NK-92 (cell line): ENCODE data around the gene DCLK3.

Experiments
- DNase-seq: peaks from one replicate; lab custom pipeline; 2025; ENCODE audit not compliant: unreplicated experiment; lab: John Stamatoyannopoulos, UW

The DCLK3 gene

DNA sequence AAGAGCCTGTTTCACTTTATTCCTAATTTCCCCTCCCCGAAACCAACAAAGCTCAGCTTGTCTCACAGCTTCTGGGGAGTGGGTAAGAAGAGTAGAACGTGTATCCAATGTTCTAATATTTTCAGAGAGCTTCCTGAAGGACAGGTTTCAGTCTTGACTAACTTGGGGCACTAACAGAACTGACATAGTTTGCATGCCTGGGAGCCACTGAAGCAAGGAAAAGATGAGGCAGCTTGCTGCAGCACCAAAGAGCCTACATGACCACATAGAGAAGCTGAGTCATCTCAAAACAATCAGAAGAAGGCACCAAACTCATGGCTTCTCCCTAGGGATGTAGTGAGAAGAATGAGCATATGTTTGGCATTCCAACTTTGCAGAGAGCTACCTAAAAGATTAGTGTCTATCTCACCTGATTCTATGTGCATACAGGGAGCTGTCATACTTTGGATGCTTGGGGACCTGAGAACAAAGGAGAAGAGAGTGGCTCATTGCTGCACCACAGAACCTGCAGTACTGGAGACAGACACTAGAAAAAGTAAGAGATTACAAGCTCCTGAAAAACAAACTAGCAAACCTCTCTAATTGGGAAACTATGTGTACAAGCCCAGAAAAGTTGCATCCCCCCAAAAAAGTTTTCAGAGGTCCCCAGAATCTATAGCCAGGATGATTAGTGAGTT, 86.9 kb downstream of the DCLK3 start:
- no peak for DNase-seq

DNA sequence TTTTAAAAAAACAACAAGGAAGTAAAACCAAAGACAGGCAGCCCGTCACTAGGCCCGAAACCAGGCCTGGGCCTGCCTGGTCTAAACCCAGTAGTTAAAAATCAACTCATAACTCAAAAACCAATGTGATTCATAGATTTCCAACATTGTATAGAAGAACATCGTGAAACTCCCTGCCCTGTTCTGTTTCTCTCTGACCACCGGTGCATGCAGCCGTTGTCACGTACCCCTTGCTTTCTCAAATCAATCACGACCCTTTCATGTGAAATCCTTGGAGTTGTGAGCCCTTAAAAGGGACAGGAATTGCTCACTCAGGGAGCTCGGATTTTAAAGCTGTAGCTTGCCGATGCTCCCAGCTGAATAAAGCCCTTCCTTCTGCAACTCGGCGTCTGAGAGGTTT, 89.5 kb downstream of the DCLK3 start:
- DNase-seq: no peak

DNA sequence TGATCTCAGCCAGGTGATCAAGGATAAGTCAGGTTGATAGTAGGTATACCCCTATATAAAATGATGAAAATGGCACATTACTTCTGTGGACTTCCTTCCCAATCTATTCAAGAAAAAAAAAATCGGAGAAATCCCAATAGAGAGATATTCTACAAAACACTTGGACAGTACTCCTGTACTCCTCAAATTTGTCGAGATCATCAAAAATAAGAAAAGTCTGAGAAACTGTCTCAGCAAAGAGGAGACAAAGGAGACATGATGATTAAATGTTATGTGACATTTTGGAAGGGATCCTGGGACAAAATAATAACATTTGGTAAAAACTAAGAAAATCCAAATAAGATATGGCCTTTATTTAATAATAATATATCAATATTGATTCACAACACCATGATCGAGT, 94.6 kb downstream of the DCLK3 start:
- DNase-seq: no peak

DNA sequence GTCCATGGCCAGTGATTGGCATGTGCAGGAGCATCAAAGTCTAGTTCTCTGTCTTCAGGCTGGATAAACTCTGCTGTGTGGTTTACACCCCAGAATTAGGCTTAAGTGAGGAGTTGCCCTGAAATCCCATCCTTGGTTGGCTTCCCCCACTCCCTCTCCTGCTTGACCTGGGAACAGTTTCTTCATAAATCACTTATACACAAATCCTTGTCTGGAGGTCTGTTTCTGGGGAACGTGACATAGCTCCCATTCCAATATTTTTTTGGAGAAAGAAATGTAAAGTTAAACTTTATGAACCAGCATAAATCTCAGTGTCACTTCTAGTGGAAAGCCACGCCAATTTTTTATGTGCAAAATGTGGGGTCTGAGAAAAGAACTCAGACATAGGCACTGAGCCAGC, 98.2 kb downstream of the DCLK3 start:
- no peak for DNase-seq

DNA sequence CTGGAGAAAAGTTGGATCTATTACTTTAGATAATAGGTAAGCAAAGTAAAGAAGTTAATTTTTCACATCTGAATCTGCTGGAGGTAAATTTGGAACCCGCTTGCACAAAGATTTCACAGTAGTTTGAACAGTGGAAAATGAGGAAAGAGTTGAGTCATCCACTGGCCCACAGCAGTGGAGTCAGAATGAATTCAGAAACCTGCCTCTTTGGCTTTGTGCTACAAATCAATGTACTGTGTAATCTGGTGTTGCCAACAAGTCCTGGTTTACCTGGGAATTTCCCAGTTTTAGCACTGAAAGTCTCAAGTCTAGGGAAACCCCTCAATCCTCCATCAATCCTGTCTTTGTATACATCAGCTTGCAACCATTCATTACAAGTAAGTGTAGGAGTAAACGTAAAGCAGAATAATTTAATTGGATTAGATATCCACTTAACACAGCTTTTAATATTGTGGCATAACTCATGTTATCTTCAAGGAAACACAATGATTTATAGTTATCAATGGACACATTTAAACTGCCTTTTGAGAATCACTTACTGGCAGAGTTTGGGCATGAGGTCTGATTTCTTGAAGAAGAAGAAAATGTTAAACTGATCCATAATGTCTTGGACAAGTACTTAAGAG, 100.6 kb downstream of the DCLK3 start:
- DNase-seq: no peak

DNA sequence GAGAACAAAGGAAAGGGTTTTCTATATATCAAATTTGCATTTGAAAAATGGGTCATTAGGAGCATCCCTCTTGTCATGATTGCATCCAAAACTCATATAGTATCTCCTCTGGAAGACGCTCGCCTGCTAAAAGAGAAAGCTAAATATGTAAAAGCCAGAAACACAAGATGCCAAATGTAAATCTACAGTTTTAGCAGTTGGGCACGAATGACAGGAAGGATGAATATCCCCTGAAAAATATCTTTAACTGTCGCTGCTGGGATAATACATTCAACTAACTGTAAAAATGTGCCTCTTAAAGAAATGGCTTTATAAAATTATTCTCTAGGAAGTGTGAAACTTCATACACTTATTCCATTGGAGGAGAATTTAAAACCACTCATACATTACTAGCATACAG, 101.7 kb downstream of the DCLK3 start:
- no peak for DNase-seq
